Activated naive CD4-positive, alpha-beta T cell treated with anti-CD3 and anti-CD28 coated beads, Interleukin-2, amount 10 ng/mL, durations not matched to agents 7 days and 5 days (primary cell): ENCODE measurements around the gene SAMD4B.
A peak's percentile ranks its signal among the peaks of the same experiment; 100 is the strongest.

Experiments
- CTCF ChIA-PET: fragments of 350-600 bp; sonication (Branson Sonifier 250); formaldehyde crosslinking; loops from one replicate; lab custom pipeline; 2021; ENCODE audit warnings: antibody characterized with exemption; lab: Charles Lee
- DNase-seq: peaks from one replicate; pipeline ENCODE4 v3.0.0-alpha.2; 2020
- H3K27ac Mint-ChIP-seq: one replicate; pipeline ENCODE4 v1.8.0; 2021; ENCODE audit warnings: mild to moderate bottlenecking, moderate library complexity, mixed read lengths
- H3K27me3 Mint-ChIP-seq: one replicate; pipeline ENCODE4 v1.8.0; 2021; ENCODE audit warnings: mild to moderate bottlenecking, mixed read lengths
- H3K36me3 Mint-ChIP-seq: one replicate; pipeline ENCODE4 v1.8.0; 2021; ENCODE audit warnings: mixed read lengths
- H3K4me1 Mint-ChIP-seq: one replicate; pipeline ENCODE4 v1.8.0; 2021; ENCODE audit warnings: mixed read lengths
- H3K4me3 Mint-ChIP-seq: one replicate; pipeline ENCODE4 v1.8.0; 2021; ENCODE audit warnings: mild to moderate bottlenecking, moderate library complexity, mixed read lengths
- H3K9me3 Mint-ChIP-seq: one replicate; pipeline ENCODE4 v1.8.0; 2021; ENCODE audit warnings: mixed read lengths

SAMD4B gene

GRCh38 chr19:39341719-39342604 lies at the start of gene SAMD4B:
SAMD4B (plus strand) TSS chr19:39342421; CDS start chr19:39356894, 14,473 bp downstream.
- CTCF ChIA-PET, result interaction anchor here (0.6 to 1.5 kb wide), 5 partner anchors 8 to 944 kb away, joined by 3 to 4 read pairs (median 3); no protein-coding TSS in a partner anchor

GRCh38 chr19:39293394-39293793 lies 48.8 kb upstream of the SAMD4B start:
- Mint-ChIP-seq H3K36me3 (no peaks in the 10 kb centered on the region), H3K27ac (no peak overlapping the region), H3K4me1 (peaks cover 22% of the 10 kb centered on the region), H3K27me3 (peaks cover 44% of the 10 kb centered on the region), H3K4me3 (no peak overlapping the region), H3K9me3 (no peaks in the 10 kb centered on the region)
- DNase-seq, result no peak
- CTCF ChIA-PET, result no interaction called here

More at GRCh38 chr19:39341719-39342604, at the start of gene SAMD4B:
- Mint-ChIP-seq H3K4me1 (peaks cover 65% of the 10 kb centered on the region), H3K4me3 (peak within 1 kb of the TSS; percentile 89), H3K9me3 (no peaks in the 10 kb centered on the region), H3K36me3 (peaks cover 18% of the 10 kb centered on the region), H3K27ac (peak within 1 kb of the TSS; percentile 92), H3K27me3 (no peaks in the 10 kb centered on the region)
- DNase-seq, result peak; percentile 99

GRCh38 chr19:39296055-39296645 lies 46.1 kb upstream of the SAMD4B start, which contains the start of gene IFNL1:
IFNL1 (plus strand) TSS chr19:39296407; CDS start chr19:39296422, 15 bp downstream.
- H3K27ac Mint-ChIP-seq, result no peak within 1 kb of the TSS
- no peak for DNase-seq
- CTCF ChIA-PET, result interaction anchor here (0.9 kb wide), 1 partner anchor 9 kb away, joined by 3 read pairs; no protein-coding TSS in a partner anchor

GRCh38 chr19:39296906-39297305 lies 45.3 kb upstream of the SAMD4B start:
- Mint-ChIP-seq H3K27me3 (peaks cover 29% of the 10 kb centered on the region), H3K4me1 (peaks cover 37% of the 10 kb centered on the region), H3K9me3 (no peaks in the 10 kb centered on the region), H3K27ac (no peak overlapping the region), H3K4me3 (no peak overlapping the region), H3K36me3 (no peaks in the 10 kb centered on the region)
- DNase-seq, result no peak
- CTCF ChIA-PET, result interaction anchor here (0.9 kb wide), 1 partner anchor 9 kb away, joined by 3 read pairs; no protein-coding TSS in a partner anchor

More at GRCh38 chr19:39296055-39296645, 46.1 kb upstream of the SAMD4B start, which contains the start of gene IFNL1:
- peaks cover 37% of the 10 kb centered on the region for H3K4me1 Mint-ChIP-seq
- H3K27me3 Mint-ChIP-seq, result peaks cover 33% of the 10 kb centered on the region
- no peak within 1 kb of the TSS for H3K4me3 Mint-ChIP-seq
- no peaks in the 10 kb centered on the region for H3K36me3 Mint-ChIP-seq
- H3K9me3 Mint-ChIP-seq, result no peaks in the 10 kb centered on the region

GRCh38 chr19:39297931-39298634 lies 44.1 kb upstream of the SAMD4B start:
- Mint-ChIP-seq H3K27ac (peak overlapping the region; percentile 15), H3K36me3 (no peaks in the 10 kb centered on the region), H3K4me3 (peak overlapping the region; percentile 26), H3K4me1 (peaks cover 37% of the 10 kb centered on the region), H3K27me3 (peaks cover 27% of the 10 kb centered on the region), H3K9me3 (no peaks in the 10 kb centered on the region)
- CTCF ChIA-PET, result no interaction called here
- DNase-seq, result peak; percentile 77

GRCh38 chr19:39299404-39299803 lies 42.8 kb upstream of the SAMD4B start:
- Mint-ChIP-seq H3K27ac (peak overlapping the region; percentile 31), H3K9me3 (no peaks in the 10 kb centered on the region), H3K36me3 (no peaks in the 10 kb centered on the region), H3K27me3 (peaks cover 28% of the 10 kb centered on the region), H3K4me3 (no peak overlapping the region), H3K4me1 (peaks cover 37% of the 10 kb centered on the region)
- no peak for DNase-seq
- CTCF ChIA-PET, result interaction anchor here (0.7 to 1.1 kb wide), 2 partner anchors 10 to 19 kb away, joined by 3 to 4 read pairs; no protein-coding TSS in a partner anchor

GRCh38 chr19:39299832-39300231 lies 42.4 kb upstream of the SAMD4B start:
- DNase-seq, result no peak
- Mint-ChIP-seq H3K27me3 (peaks cover 28% of the 10 kb centered on the region), H3K4me1 (peaks cover 37% of the 10 kb centered on the region), H3K9me3 (no peaks in the 10 kb centered on the region), H3K27ac (peak overlapping the region; percentile 31), H3K4me3 (no peak overlapping the region), H3K36me3 (no peaks in the 10 kb centered on the region)
- CTCF ChIA-PET, result interaction anchor here (0.7 to 1.1 kb wide), 2 partner anchors 10 to 20 kb away, joined by 3 to 4 read pairs; no protein-coding TSS in a partner anchor

- Mint-ChIP-seq H3K4me3 (no peak overlapping the region), H3K27ac (no peak overlapping the region), H3K9me3 (no peaks in the 10 kb centered on the region), H3K36me3 (no peaks in the 10 kb centered on the region), H3K4me1 (peaks cover 36% of the 10 kb centered on the region), H3K27me3 (peaks cover 32% of the 10 kb centered on the region)
- CTCF ChIA-PET, result no interaction called here
- DNase-seq, result no peak
These were observed 41.2 kb upstream of the SAMD4B start for GRCh38 chr19:39301021-39301420.

- H3K27me3 Mint-ChIP-seq, result peaks cover 28% of the 10 kb centered on the region
- no peaks in the 10 kb centered on the region for H3K36me3 Mint-ChIP-seq
- CTCF ChIA-PET, result no interaction called here
- no peaks in the 10 kb centered on the region for H3K9me3 Mint-ChIP-seq
- peaks cover 30% of the 10 kb centered on the region for H3K4me1 Mint-ChIP-seq
- H3K27ac Mint-ChIP-seq, result no peak overlapping the region
- no peak for DNase-seq
- no peak overlapping the region for H3K4me3 Mint-ChIP-seq
These were observed 40.7 kb upstream of the SAMD4B start for GRCh38 chr19:39301562-39301961.

GRCh38 chr19:39303373-39304184 lies 38.6 kb upstream of the SAMD4B start:
- Mint-ChIP-seq H3K36me3 (peaks cover 4% of the 10 kb centered on the region), H3K27ac (no peak overlapping the region), H3K4me3 (no peak overlapping the region), H3K4me1 (peaks cover 13% of the 10 kb centered on the region), H3K9me3 (no peaks in the 10 kb centered on the region), H3K27me3 (peaks cover 15% of the 10 kb centered on the region)
- CTCF ChIA-PET, result interaction anchor here (0.7 to 0.9 kb wide), 3 partner anchors 9 to 39 kb away, joined by 3 to 4 read pairs (median 3); partner anchors contain the start of gene SAMD4B
- no peak for DNase-seq

- DNase-seq, result no peak
- H3K4me1 Mint-ChIP-seq, result peaks cover 10% of the 10 kb centered on the region
- H3K9me3 Mint-ChIP-seq, result no peaks in the 10 kb centered on the region
- no peak overlapping the region for H3K4me3 Mint-ChIP-seq
- CTCF ChIA-PET, result no interaction called here
- peaks cover 8% of the 10 kb centered on the region for H3K36me3 Mint-ChIP-seq
- no peak overlapping the region for H3K27ac Mint-ChIP-seq
- H3K27me3 Mint-ChIP-seq, result peaks cover 15% of the 10 kb centered on the region
These were observed 38.1 kb upstream of the SAMD4B start for GRCh38 chr19:39304185-39304513.

GRCh38 chr19:39304701-39305571 lies 37.3 kb upstream of the SAMD4B start:
- Mint-ChIP-seq H3K9me3 (no peaks in the 10 kb centered on the region), H3K27ac (no peak overlapping the region), H3K36me3 (peaks cover 13% of the 10 kb centered on the region), H3K4me3 (no peak overlapping the region), H3K27me3 (peaks cover 15% of the 10 kb centered on the region), H3K4me1 (peaks cover 3% of the 10 kb centered on the region)
- CTCF ChIA-PET, result interaction anchor here (0.9 to 1.1 kb wide), 2 partner anchors 8 to 23 kb away, joined by 3 read pairs; partner anchors contain the start of gene IFNL1
- DNase-seq, result no peak
